Fibroblast of skin of back (primary cell): ENCODE data around the gene PTPRN2. TPM values are rescaled to one million over a fixed set of nuclear protein-coding genes. Genes with fewer than 3 reads are reported as not detected.
A peak's percentile ranks its signal among the peaks of the same experiment; 100 is the strongest.
"Not testable (repeated sequence)": the region's sequence is repeated elsewhere in the genome, so short reads cannot be mapped to it uniquely, and the experiment has no call there.

ENCODE experiments used
- DNase-seq: peaks from one replicate; pipeline ENCODE4 v3.0.0-alpha.2; 2013
- polyA plus RNA-seq, 2 experiments: library from polyadenylated mRNA; unstranded; fragments of 120-200 nt; gene quantifications; one replicate each; pipeline ENCODE4 v1.2.1, GENCODE V29; 2013; ENCODE audit not compliant: insufficient read length in 2 of 2

The PTPRN2 gene
- polyA plus RNA-seq (2013, experiment 1 of 2; ENCODE audit: insufficient read length): 0.11 TPM
- polyA plus RNA-seq (2013, experiment 2 of 2; ENCODE audit: insufficient read length): 0.07 TPM

DNA sequence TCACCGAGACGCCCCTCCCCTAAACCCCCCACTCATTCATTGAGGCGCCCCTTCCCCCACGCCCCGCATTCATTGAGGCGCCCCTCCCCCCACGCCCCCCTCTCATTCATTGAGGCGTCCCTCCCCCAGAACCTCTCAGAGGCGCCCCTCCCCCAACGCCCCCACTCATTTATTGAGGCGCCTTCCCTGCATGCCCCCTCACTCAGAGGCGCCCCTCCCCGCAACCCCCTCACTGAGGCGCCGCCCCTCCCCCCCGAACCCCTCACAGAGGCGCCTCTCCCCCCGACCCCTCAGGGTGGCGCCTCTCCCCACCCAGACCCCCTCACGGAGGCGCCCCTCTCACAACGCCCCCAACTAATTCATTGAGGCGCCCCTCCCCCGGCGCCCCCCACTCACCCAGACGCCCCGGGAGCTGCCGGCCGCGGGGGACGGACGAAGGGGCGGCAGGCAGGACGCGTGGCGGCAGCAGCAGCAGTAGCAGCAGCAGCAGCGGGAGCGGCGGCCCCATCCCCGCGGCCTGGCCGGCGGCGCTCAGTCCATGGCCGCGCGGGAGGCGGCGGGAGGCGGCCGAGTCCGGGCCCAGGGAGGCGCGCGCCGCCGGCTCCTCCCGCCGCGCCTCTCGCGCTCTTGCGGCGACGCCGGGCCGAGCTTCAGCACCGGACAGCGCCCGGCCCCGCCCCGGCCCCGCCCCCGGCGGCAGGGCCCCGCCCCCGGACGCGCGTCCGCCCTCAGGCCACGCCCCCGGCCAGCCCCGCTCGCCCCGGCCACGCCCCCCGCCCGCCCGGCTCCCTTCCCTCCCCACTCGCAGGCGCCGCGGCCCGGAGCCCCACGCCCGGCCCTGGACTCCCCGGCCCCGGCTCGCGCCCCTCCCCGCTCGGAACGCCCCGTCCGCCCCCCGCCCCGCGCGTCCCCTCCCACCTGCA lies at the start of gene PTPRN2:
PTPRN2 (minus strand) TSS at position 662 of the 923 bp plus-strand sequence.
- peak; percentile 54 for DNase-seq

DNA sequence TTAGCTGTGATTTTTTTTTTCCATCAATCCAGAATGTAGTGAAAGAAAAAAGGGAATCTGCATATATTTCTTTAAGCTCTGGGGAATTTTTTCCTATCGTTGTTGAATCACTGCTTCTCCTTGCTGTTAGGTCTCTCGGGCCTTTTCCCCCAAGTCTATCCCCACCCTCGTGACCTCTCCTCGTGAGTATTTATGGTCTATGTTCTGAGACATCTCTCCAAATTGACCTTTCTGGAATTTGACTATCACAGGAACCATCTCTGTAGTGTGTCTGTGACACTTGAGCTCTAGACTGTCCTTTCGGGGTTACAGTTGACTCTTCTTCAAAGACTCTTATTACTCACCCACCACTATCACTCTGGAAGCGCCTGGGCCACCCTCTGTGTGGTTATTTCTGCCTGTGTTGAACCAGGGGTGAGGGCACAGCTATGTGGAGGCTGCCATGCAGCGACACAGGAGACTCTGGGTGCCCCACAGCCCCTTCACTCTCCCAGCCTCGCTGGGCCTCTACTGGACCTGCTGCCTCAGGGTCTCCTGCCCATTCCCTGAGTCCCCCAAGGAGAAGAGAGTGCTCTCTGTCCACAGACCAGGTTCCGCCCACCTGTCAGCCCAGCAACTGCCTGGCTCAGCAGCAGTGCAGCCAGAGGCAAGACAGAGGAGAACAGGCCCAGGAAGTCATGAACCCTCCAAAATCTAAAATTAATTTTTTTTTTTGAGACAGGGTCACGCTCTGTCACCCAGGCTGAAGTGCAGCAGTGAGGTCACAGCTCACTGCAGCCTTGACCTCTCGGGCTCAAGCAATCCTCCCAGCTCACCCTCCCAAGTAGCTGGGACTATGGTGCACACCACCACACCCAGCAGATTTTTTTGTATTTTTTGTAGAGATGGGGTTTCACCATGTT lies 45.7 kb upstream of the PTPRN2 start:
- DNase-seq: no peak

DNA sequence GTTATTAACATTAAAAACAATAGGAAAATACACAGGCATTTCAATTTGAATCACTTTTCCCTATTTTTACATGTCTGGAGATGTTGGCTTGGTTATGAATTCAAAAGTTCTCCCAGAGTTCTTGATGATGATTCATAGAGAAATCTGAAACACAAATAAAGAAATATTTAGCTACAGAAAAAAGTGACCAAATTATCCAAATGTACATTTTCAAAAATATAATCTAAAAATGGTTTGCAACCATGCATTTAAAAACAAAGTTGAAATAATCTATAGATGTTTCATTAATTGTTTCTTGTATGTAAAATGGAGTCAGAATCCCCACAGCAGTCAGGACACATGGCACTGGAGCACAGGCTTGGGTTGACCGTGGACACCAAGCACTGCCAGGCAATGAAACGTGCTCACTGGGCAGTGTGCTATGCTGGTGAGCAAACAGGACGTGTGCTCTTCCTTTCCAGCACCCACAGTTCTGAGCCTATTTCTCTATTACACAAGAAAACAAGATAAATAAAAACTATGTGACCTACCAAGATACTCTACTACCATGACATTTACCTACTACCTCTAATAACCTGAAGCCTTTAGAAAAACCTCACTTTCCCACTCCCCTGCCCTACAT lies 44.1 kb upstream of the PTPRN2 start:
- DNase-seq: peak; percentile 22

DNA sequence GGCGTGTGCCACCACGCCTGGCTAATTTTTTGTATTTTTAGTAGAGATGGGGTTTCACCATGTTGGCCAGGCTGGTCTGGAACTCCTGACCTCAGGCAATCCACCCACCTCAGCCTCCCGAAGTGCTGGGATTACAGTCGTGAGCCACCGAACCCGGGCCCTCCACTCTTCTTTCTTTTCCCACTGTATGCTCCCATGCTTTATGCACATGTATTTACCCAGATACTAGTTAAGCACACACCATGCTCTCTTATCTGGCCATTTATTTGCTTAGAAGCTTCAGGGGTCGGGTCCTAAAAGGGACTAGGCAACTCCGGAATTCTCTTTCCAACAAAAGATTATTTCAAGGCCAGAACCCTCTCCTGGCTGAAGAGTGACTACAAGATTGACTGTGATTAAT lies 38.7 kb upstream of the PTPRN2 start:
- DNase-seq: not testable (repeated sequence)

DNA sequence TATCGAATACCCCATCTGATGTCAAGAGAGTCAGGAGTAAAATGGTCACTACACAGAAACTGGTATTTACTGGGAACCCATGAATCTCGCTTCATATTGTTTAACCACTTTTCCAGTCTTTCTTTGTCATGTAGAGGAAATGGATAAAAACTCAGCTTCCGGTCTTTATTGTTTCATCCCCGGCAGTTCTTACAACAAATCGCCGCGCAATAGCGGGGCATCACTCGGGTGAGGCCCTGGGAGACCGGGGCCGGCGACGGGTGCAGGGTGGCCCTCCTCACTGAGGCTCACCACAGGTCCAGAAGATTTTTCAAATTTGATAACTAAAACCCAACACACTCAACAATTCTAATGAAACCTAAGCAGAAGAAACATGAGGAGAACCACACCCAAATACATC lies 35.6 kb upstream of the PTPRN2 start:
- DNase-seq: no peak

DNA sequence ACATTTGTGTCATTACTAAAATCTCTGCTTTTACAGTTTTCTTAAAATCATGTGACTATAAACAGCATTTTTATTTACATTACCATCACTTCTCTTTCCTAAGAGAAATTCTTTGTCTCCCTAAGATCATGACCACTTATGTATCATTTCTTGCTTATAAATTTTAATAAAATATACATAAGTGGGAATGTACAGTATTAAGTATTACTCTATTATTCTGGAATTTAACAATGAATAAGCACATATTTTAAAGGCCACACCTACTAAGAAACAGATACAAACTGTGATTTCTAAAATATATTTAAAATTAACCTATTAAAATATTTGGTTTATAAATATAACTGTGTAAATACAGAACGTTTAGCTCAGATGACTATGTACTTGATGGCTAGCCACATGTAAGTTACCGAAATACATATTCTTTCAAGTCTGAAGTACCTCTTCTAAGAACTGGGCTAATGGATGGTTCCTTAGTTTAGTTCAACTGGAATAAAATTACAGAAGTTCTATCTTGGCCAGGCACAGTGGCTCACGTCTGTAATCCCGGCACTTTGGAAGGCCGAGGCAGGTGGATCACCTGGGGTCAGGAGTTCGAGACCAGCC lies 33.3 kb upstream of the PTPRN2 start:
- DNase-seq: peak; percentile 5

DNA sequence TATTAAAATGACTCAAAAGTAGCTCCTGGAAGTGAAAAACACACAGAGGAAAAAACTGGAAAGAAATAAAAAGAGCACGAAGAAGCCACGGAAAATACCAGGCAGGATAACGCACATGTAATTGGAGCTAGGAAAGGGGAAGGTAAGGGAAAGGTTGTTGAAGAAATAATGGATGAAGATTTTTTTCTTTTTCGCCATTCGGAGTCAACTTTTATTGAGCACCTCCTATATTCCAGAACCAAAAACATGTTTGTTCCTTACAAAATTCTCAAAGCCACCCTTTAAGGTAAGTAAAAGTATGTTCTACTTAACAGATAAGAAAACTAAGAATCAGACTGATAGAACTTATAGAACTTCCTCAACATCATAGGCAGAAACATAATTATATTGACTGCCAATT lies 32.8 kb upstream of the PTPRN2 start:
- no peak for DNase-seq

DNA sequence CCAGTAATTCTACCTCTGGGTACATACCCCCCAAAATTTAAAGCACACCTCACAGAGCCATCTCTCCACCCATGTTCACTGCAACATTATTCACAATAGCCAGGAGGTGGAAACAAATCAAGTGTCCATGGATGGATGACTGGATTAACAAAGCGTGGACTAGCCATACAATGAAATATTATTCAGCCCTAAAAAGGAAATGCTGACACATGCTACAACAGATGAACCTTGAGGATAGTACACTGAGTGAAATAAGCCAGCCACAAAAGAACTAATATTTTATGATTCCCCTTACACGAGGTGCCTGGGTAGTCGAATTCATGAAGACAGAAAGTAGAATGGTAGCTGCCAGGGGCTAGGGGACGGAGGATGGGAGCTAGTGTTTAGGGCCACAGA lies 31.1 kb upstream of the PTPRN2 start:
- DNase-seq: no peak

DNA sequence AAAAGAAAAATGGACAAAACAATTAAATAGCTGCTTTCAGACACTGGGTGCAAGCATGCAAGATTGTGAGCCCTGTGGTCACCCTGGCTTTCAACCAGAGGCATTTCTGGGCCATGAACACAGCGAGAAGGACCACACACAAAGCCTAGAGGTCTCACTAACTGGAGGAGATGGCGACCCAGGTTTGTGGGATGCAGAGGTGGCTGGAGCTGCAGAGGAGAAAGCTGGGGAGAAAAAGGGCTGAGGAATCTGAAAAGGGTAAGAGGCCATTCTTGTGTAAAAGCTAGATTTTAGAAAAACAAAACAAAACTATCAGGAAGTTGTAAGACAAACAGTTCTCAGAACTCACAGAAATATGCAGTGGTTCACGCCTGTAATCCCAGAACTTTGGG lies 30.1 kb upstream of the PTPRN2 start:
- DNase-seq: peak; percentile 54

DNA sequence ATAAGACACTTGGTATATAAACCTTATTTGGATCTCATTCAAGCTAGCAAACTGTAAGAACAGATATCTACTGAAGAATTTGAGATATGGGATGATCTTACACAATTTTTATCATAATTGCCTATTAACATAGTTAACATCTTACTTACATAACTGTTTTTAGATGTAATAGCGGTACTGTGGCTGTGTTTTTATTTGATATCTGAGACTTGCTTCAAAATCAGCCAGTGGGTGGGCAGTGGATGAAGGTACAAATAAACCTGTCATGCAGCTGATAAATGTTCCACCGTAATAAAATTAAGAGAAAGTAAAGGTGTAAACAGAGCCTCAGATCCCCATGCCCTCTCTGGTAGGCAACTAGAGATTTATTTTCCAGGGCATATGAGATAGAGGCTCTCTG lies 28.4 kb upstream of the PTPRN2 start:
- DNase-seq: no peak

DNA sequence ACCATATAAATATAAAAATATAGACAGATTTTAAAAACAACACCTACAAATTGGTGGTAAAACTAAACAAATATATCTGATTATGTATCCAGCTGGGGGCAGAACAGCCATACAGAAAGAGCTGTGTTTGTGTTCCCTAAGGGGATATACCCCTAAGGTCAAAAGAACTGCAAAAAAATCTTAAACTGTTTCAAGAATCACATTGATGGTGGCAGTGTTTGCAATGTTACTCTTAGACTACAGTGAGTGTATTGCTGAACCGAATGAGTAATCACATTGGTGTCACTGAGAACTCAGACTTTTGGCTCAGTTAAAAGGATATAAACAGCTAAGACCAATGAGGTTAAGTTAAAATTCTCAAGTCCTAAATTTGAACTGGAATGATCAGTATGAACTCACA lies 27.1 kb upstream of the PTPRN2 start:
- peak; percentile 62 for DNase-seq

DNA sequence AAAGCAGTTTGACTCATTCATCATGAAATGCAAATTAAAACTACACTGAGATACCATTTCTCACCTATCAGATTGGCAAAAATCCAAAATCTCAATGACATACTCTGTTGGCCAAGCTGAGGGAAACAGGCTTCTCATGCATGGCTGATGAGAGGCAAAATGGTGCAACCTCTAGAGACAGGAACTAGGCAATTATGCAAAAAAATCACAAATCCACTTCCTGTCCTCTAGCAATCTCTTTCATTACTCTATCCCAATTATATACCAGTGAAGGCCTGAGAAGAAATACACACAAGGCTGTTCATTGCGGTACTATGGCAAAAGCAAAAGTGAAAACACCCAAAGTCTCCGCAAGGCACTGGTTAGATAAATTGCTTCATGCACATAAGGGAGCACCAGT lies 25.9 kb upstream of the PTPRN2 start:
- no peak for DNase-seq

DNA sequence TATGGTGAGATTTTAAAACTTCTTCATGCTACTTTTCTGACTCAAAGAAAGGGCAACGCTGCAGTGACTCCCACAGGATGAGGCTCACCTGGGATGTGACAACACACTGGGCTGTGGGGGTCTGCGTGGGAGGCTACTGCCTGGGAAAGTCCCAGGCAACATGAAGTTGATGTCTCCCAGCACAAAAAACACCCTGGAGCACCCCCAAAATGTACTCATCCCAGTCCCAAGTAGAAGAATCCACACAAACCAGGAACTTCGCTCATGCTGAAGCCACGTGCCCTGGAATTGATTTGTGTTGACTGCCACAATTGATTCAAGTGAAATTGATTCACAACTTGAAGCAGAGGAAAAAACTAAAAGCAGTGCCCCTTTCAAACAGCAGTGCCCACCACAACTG lies 24.9 kb upstream of the PTPRN2 start:
- no peak for DNase-seq

DNA sequence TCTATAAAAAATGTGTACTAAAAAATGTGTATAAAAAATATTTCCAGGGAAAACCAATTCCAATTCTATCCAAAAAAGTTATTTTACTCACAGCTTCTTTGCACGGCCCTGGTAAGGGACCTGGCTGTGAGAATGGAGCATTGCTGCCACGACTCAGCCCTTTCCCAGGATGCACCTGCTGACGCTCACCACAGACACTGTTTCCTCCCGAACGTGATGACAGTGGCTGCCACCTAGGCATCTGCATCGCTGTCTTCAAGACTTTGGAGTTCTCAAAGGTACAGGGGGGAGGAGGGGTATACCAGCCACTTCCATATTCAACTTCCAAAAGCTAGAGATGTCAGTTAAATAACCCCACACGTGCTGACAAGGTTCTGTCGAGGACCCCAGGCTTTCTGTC lies 23.9 kb upstream of the PTPRN2 start:
- no peak for DNase-seq

DNA sequence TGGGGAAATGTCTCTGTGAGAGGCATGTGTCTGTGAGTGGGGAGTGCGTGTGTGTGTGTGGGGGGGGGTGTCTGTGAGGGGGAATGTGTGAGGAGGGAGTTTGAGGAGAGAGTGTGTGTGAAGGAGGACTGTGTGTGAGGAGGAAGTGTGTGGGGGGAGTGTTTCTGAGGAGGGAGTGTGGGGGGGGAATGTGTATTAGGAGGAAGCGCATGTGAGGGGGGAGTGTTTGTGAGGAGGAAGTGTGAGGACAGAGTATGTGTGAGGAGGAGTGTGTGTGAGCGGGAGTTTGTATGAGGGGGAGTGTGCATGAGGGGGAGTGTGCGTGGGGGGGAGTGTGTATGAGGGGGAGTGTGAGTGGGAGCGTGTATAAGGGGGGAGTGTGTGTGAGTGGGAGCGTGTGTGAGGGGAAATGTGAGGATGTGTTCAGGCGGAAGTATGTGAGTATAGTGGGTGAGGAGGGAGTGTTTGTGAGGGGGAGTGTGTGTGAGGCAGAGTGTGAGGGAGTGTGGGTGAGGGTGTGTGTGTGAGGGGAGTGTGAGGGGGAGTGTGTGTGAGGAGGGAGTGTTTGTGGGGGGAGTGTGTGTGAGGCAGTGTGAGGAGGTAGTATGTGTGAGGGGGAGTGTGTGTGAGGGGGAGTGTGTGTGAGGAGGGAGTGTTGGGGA lies 21.8 kb upstream of the PTPRN2 start:
- no peak for DNase-seq

DNA sequence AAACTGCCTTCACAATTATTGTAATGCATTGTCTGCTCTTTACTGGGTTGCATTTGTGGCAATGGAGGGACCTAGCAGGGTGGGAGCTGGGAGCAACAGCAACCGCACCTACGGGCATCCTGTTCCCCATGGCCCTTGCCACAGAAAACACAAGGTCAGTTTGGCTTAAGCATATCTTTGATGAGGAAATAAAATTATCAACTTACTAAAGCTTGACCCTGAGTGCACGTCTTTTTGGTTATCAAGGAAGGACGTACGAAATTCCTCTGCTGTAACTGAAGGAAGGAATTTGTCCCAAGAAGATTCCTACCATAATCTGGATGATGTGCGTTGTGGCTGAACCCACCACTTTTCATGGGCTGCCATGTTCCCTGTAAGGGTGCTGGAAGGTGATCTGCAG lies 19.9 kb upstream of the PTPRN2 start:
- DNase-seq: no peak

DNA sequence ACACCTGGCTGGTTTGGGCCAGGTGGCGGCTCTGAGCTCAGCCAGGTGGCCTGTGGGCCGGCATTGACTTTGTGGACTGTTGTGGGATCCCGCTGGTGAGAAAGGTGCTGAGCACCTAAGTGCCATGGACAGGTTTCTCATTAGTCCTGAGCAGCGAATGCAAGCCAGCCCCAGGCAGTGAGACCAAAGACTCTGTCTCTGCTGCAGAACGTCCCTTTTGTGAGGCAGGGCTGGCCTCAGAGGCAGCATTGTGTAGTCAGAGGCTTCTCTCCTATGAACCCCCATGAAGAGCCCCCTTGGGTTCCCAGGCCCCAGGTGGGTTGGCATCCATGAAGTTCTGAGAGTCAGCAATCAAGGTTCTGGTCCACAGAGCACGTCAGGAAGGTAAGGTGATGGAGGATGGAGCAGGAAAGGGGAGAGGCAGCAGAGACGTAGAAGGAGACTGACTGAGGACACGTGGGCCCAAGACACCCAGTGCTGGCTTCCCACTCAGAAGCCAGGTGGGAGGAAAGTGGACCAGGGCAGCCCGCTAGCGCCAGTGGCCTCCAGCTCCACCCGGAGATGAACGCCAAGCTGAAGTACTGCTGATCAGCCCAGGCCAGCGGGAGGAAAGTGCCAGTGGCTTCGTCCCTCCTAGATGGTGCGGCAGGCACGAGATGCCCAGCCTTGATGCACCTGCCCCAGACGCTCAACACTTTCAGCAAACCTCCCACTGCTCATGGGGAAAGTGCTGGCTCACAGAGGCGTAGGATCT lies 19.2 kb upstream of the PTPRN2 start:
- DNase-seq: no peak

DNA sequence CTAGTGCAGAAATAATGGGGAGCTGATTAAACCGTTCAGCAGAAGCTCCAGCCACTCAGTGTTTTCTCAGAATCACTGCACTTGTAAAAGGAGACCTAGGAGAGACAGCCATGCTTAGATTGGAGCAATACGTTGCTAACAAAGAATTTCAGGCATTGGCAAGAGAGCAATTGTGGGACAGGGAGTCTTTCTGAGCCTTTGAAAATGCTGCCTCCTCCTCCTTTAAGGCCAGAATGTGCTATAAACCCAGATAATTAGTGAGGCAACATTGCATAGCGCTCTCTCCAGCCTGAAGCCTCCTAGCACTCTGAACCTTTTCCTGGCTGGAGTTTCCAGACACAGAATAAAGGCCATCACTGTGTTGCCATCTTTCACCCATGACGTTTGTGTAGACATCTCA lies 18.5 kb upstream of the PTPRN2 start:
- peak; percentile 24 for DNase-seq

DNA sequence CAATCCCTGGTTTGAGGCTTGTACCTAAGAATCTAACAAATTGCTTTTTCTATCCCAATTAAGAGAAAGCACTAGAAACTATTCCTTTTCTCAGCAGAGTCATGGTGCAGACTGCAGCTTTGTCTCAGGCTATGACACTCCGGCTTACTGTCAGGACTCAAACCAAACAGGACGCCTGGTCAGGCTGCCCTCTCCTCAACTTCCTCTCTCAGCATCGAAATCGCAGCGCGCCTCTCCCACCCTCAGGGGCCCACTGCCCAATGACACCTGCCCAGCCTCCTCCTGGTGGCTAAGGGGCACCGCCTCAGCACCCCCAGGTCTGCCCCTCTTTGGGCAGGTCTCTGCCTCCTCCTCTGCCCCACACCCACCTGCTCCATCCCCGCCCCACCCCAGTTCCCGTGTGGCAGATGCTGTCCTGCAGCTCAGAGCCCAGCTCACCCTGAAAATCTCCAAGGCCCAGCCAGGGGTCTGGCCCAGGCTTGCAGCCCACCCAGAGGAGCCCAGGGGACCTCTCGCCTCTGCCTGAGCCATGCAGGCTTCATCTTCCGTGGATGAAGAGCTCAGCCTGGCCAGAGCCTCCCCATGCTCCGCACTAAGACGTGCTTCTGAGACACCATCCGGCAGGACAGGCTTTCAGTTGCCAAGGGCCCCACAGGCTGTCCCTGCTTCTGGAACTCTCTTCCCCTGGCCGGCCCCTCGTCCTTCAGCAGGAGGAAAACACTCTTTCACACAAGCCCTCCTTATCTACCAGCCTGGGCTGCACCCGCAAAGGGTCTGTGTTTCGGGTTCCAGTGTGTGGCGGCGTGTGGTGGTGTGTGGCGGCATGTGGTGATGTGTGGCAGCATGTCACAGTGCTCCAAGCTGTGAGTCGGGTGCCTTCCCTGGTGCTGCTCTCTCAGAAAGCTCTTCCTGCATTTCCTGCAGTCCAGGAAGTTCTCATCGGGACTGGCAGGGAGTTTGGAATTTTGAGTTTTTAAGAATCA lies 16.4 kb upstream of the PTPRN2 start:
- no peak for DNase-seq
